Activated CD8-positive, alpha-beta memory T cell treated with anti-CD3 and anti-CD28 coated beads, Interleukin-2, amount 50 U/mL, for 48 hours (primary cell): Measurements from ENCODE around the gene LRBA.

Source experiments
- DNase-seq: peaks from one replicate; pipeline ENCODE4 v3.0.0-alpha.2; 2020

Gene LRBA

DNA sequence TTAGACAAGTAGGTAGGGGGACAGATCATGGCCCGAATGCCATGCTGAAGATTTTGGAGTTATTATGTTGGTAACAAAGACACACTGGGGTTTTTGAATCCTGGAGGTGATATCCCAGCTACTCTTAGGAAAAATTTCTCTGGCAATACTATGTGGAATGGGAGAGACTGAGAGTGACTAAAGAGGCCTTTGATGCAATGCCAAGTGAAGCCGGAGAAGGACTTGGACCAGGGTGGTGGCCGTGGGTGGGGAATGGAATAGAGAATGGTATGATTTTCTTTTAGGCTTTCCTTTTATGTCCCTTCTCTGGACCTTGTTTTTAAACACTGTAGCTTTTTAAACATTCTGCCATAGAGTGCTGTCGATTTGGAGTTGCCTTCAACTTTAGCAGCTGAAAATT, 795.2 kb downstream of the LRBA start:
- DNase-seq, result no peak

DNA sequence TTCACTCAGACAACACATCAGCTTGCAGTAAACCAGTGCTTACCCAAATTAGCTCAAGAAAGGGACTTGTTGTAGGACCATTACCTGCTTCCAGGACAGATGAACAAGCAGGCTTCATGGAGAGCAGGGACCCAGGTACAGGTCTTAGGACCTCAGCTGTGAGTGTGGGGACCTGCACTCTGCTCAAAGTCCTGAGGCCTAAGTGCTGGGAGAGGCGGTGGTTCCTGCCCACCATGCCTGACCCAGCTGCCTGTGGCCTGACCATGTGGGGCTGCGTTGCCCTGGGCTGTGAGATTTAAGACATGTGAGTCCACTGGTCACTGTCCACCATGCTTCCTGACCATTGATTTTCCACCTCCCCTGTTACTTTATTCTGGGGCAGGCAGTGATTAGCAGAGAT, 796.6 kb downstream of the LRBA start:
- no peak for DNase-seq

DNA sequence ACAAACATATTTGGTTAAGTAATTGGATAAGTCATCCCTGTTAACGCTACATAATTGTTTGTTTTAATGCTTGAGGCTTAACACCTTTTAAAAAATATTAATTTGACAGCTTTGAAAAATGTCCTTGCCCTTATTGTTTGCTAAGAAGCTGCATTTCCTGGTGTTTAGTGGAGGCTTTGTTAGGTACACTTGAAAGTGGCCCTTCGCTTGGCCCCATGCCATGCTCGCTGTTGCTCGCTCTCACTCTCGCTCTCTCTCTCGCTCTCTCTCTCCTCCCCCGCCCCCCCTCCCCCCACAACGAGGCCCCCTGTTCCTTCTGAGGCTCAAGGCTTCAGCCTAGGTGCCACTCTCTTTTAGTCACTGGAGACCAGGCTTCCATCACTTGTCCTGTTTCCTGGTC, 797.3 kb downstream of the LRBA start:
- DNase-seq, result no peak

DNA sequence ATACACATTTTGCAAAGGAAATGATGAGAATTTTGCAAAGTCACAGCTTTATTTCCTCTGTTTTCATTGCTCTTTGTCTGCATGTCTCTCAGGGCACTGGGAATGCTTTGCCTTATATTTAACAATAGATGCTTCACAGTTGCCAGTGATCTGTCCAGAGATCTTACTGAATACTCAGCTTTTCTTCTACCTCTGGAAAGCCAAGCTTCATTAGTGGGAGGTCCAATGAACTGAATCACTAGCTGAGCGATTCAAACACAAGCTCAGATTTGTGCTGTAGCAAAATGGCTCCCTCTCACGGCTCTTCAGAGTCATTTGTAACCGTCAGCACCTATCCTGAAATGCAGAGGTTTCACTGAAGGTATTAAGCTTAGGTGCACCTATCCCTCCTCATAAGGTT, 797.9 kb downstream of the LRBA start:
- no peak for DNase-seq

DNA sequence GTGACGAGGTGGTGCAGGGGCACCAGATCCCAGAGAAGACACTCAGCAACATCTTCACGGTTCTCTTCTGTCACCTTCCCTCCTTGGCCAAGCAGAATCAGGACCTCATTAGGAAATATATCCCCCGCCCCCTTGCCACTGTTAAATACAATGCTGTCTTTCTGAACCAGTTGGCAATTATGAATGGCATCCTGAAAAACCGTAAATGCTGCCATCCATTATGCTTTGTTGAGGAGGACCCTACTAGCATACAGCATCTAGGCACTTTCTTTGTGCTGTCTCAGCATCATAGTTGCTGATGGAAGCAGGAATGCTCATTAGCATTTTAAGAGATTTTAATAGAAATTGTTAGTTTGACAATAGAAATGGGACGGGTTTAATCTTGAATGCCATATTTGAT, 798.4 kb downstream of the LRBA start:
- no peak for DNase-seq

DNA sequence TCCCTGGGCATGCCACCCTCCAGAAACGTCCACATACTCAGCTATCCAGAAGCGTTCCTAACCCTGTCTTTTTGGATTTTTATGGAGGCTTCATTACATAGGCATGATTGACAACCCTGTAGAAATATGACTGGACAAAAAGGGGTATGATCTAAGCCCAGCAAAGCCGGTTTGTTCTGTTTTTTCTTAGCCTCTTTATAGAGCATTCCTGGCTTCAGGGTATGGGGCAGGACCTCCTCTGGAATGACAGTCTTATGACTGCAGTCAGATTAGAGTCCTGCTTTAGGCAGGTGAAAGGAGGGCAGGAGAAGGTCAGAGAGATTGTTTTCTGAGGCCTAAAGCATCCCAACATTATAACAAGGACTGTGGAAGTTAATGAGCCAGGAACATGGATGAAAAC, 799.5 kb downstream of the LRBA start:
- DNase-seq, result no peak
